H9 (cell line): Measurements from ENCODE around the gene KRR1. TPM values are rescaled to one million over a fixed set of nuclear protein-coding genes. Genes with fewer than 3 reads are reported as not detected.
"Not testable (repeated sequence)": the region's sequence is repeated elsewhere in the genome, so short reads cannot be mapped to it uniquely, and the experiment has no call there.

Experiments
- DNase-seq: peaks from one replicate; pipeline ENCODE4 v3.0.0-alpha.2; 2017
- H2AFZ ChIP-seq: one replicate; pipeline ENCODE4 v1.6.1; 2013; ENCODE audit warnings: mild to moderate bottlenecking, low read length, control low read depth, moderate library complexity
- H2AK5ac ChIP-seq: 2 replicates; pipeline ENCODE4 v1.6.1; 2013; ENCODE audit warnings: low read length, control low read depth, mixed read lengths; ENCODE audit not compliant: insufficient read length
- H2BK120ac ChIP-seq: one replicate; pipeline ENCODE4 v1.6.1; 2013; ENCODE audit warnings: low read depth, mild to moderate bottlenecking, low read length, control low read depth, inconsistent platforms; ENCODE audit not compliant: poor library complexity, severe bottlenecking
- H2BK12ac ChIP-seq: 2 replicates; pipeline ENCODE4 v1.6.1; 2013; ENCODE audit warnings: low read length, control low read depth, mixed read lengths, low read depth; ENCODE audit not compliant: insufficient read length
- H2BK15ac ChIP-seq: 2 replicates; pipeline ENCODE4 v1.6.1; 2013; ENCODE audit warnings: low read depth, low read length, control low read depth
- H2BK20ac ChIP-seq: one replicate; pipeline ENCODE4 v1.6.1; 2013; ENCODE audit warnings: low read depth, mild to moderate bottlenecking, low read length, control low read depth, inconsistent platforms; ENCODE audit not compliant: poor library complexity, severe bottlenecking
- H2BK5ac ChIP-seq: 2 replicates; pipeline ENCODE4 v1.6.1; 2013; ENCODE audit warnings: low read length, control low read depth, mixed read lengths; ENCODE audit not compliant: insufficient read length
- H3K14ac ChIP-seq: 2 replicates; pipeline ENCODE4 v1.6.1; 2013; ENCODE audit warnings: low read length, control low read depth; ENCODE audit not compliant: insufficient read depth
- H3K18ac ChIP-seq: 2 replicates; pipeline ENCODE4 v1.6.1; 2013; ENCODE audit warnings: low read depth, mild to moderate bottlenecking, mixed read lengths, low read length, control low read depth; ENCODE audit not compliant: insufficient read length
- H3K23ac ChIP-seq: 2 replicates; pipeline ENCODE4 v1.6.1; 2013; ENCODE audit warnings: low read length, control low read depth, mixed read lengths, low read depth; ENCODE audit not compliant: insufficient read length
- H3K23me2 ChIP-seq: 2 replicates; pipeline ENCODE4 v1.6.1; 2013; ENCODE audit warnings: low read depth, mild to moderate bottlenecking, mixed read lengths, low read length, control low read depth; ENCODE audit not compliant: insufficient read length, poor library complexity, severe bottlenecking
- H3K27ac ChIP-seq: 2 replicates; pipeline ENCODE4 v1.5.1; 2013; ENCODE audit warnings: low read length, control low read depth, mixed read lengths, low read depth; ENCODE audit not compliant: insufficient read length
- H3K27me3 ChIP-seq: 2 replicates; pipeline ENCODE4 v1.6.1; 2013; ENCODE audit warnings: low read length, control low read depth, inconsistent platforms; ENCODE audit not compliant: insufficient read depth
- H3K4ac ChIP-seq: 2 replicates; pipeline ENCODE4 v1.6.1; 2013; ENCODE audit warnings: low read depth, mild to moderate bottlenecking, control low read depth, inconsistent platforms, low read length, moderate library complexity
- H3K4me1 ChIP-seq: 2 replicates; pipeline ENCODE4 v1.6.1; 2013; ENCODE audit warnings: low read length, control low read depth, inconsistent platforms; ENCODE audit not compliant: insufficient read depth
- H3K4me2 ChIP-seq: 2 replicates; pipeline ENCODE4 v1.6.1; 2013; ENCODE audit warnings: low read length, control low read depth, mixed read lengths; ENCODE audit not compliant: insufficient read length, insufficient read depth
- H3K56ac ChIP-seq: 2 replicates; pipeline ENCODE4 v1.6.1; 2013; ENCODE audit warnings: low read depth, mild to moderate bottlenecking, mixed read lengths, low read length, control low read depth; ENCODE audit not compliant: insufficient read length
- H3K79me1 ChIP-seq: 2 replicates; pipeline ENCODE4 v1.6.1; 2013; ENCODE audit warnings: low read depth, mild to moderate bottlenecking, moderate library complexity, low read length, control low read depth, inconsistent platforms; ENCODE audit not compliant: insufficient read depth, poor library complexity, severe bottlenecking
- H3K79me2 ChIP-seq: 2 replicates; pipeline ENCODE4 v1.6.1; 2013; ENCODE audit warnings: low read length, control low read depth, inconsistent platforms; ENCODE audit not compliant: insufficient read depth
- H3K9ac ChIP-seq: 2 replicates; pipeline ENCODE4 v1.6.1; 2013; ENCODE audit warnings: low read length, control low read depth, mixed read lengths; ENCODE audit not compliant: insufficient read length; ENCODE audit errors: extremely low read depth
- H3K9me3 ChIP-seq: one replicate; pipeline ENCODE4 v1.6.1; 2013; ENCODE audit warnings: low read depth, low read length, inconsistent platforms; ENCODE audit not compliant: control insufficient read depth
- H3T11ph ChIP-seq: one replicate; pipeline ENCODE4 v1.6.1; 2013; ENCODE audit warnings: mild to moderate bottlenecking, low read length, control low read depth, inconsistent platforms
- H4K20me1 ChIP-seq: one replicate; pipeline ENCODE4 v1.6.1; 2013; ENCODE audit not compliant: control insufficient read depth, insufficient read length, insufficient read depth
- H4K5ac ChIP-seq: 2 replicates; pipeline ENCODE4 v1.6.1; 2013; ENCODE audit warnings: low read depth, mild to moderate bottlenecking, mixed read lengths, low read length, control low read depth; ENCODE audit not compliant: insufficient read length
- H4K8ac ChIP-seq: replicated peaks from 2 replicates; pipeline ENCODE4 v1.6.1; 2013; ENCODE audit warnings: low read length, control low read depth, mixed read lengths, low read depth; ENCODE audit not compliant: insufficient read length
- H4K91ac ChIP-seq: 2 replicates; pipeline ENCODE4 v1.6.1; 2013; ENCODE audit warnings: low read depth, mild to moderate bottlenecking, moderate library complexity, mixed read lengths, low read length, control low read depth; ENCODE audit not compliant: insufficient read length
- H3K27ac Mint-ChIP-seq, 3 experiments: 2 replicates in 2 of 3; 3 replicates in 1 of 3; pipeline ENCODE4 v1.8.0; 2020 to 2021; ENCODE audit warnings: mixed read lengths in 3 of 3, mild to moderate bottlenecking in 1 of 3, moderate library complexity in 1 of 3
- H3K27me3 Mint-ChIP-seq: 2 replicates; pipeline ENCODE4 v1.8.0; 2021; ENCODE audit warnings: low read depth, mild to moderate bottlenecking, moderate library complexity, mixed read lengths
- H3K36me3 Mint-ChIP-seq, 3 experiments: 2 replicates in 2 of 3; 3 replicates in 1 of 3; pipeline ENCODE4 v1.8.0; 2020 to 2021; ENCODE audit warnings: low read depth in 3 of 3, mixed read lengths in 3 of 3; ENCODE audit not compliant: insufficient read depth in 1 of 3
- H3K4me1 Mint-ChIP-seq, 2 experiments: 2 replicates each; pipeline ENCODE4 v1.8.0; 2020; ENCODE audit warnings: mixed read lengths in 2 of 2
- H3K4me3 Mint-ChIP-seq, 2 experiments: 2 replicates in 1 of 2; 3 replicates in 1 of 2; pipeline ENCODE4 v1.8.0; 2020 to 2021; ENCODE audit warnings: mild to moderate bottlenecking in 2 of 2, mixed read lengths in 2 of 2, moderate library complexity in 1 of 2
- H3K9me3 Mint-ChIP-seq, 2 experiments: 2 replicates in 1 of 2; 3 replicates in 1 of 2; pipeline ENCODE4 v1.8.0; 2020; ENCODE audit warnings: mild to moderate bottlenecking in 2 of 2, mixed read lengths in 2 of 2, moderate library complexity in 1 of 2
- CTCF ChIP-seq: fragments of 200-600 bp; sonication (generic); conservative IDR thresholded peaks from 3 replicates; pipeline ENCODE4 v1.8.0; 2021; ENCODE audit warnings: antibody characterized with exemption, mild to moderate bottlenecking
- WGBS: extraction: QIAGEN DNeasy Blood & Tissue Kit; methylation state at CpG from one replicate; pipeline ENCODE4 v1.1.7; 2013; ENCODE audit warnings: missing lambda C conversion rate, low lambda C conversion rate, mixed read lengths; ENCODE audit not compliant: insufficient read length; ENCODE audit errors: extremely low coverage; 5-methylcytosine and 5-hydroxymethylcytosine counted together
- total RNA-seq: library from RNA; stranded (reverse); gene quantifications from 2 replicates; pipeline ENCODE4 v1.2.1, GENCODE V29; 2021

The KRR1 gene
- total RNA-seq, 1 experiment from 2014 or later, result 88.9 TPM

- Histone ChIP-seq H3K9me3 (no peaks in the 10 kb centered on the region), H2BK5ac (no peak overlapping the region), H2BK120ac (no peak overlapping the region), H4K20me1 (no peaks in the 10 kb centered on the region), H3K27me3 (no peaks in the 10 kb centered on the region), H2AK5ac (no peak overlapping the region), H2BK15ac (no peak overlapping the region), H3K79me1 (no peaks in the 10 kb centered on the region), H3K14ac (no peak overlapping the region), H4K91ac (no peak overlapping the region), H3K4ac (no peak overlapping the region), H3K56ac (no peak overlapping the region), H3K18ac (no peak overlapping the region), H3T11ph (no peak overlapping the region), H3K79me2 (no peaks in the 10 kb centered on the region), H3K9ac (no peak overlapping the region), H3K27ac (no peak overlapping the region), H2BK12ac (no peak overlapping the region), H2AFZ (no peak overlapping the region), H3K4me1 (no peaks in the 10 kb centered on the region), H3K4me2 (no peak overlapping the region), H2BK20ac (no peak overlapping the region), H4K5ac (no peak overlapping the region), H3K23me2 (no peaks in the 10 kb centered on the region), H4K8ac (no peak overlapping the region), H3K23ac (no peak overlapping the region)
- no peaks in the 10 kb centered on the region for H3K27me3 Mint-ChIP-seq
- H3K9me3 Mint-ChIP-seq, result peaks cover 2 to 6% of the 10 kb centered on the region in 2 experiments; a peak in 3 of 5 replicates
- TF ChIP-seq CTCF, result peak; percentile 46; the same call in 1 of the 3 replicates
- H3K4me1 Mint-ChIP-seq, result peaks cover 11 to 27% of the 10 kb centered on the region in 2 experiments
- no peak overlapping the region for H3K27ac Mint-ChIP-seq
- DNase-seq, result no peak
- WGBS, result no CpG with 5 or more reads among the region's 1 CpG
- peaks cover 0 to 5% (median 1%) of the 10 kb centered on the region in 3 experiments; a peak in 3 of 7 replicates for H3K36me3 Mint-ChIP-seq
- no peak overlapping the region for H3K4me3 Mint-ChIP-seq
These were observed 13.9 kb upstream of the KRR1 start for GRCh38 chr12:75525263-75525662.

GRCh38 chr12:75522124-75522523, 10.7 kb upstream of the KRR1 start:
- H3K4me1 Mint-ChIP-seq, result peaks cover 11 to 20% of the 10 kb centered on the region in 2 experiments
- H3T11ph ChIP-seq, H4K5ac ChIP-seq, H2BK12ac ChIP-seq, H3K27me3 Mint-ChIP-seq, H3K4me2 ChIP-seq, H2BK20ac ChIP-seq, H2BK5ac ChIP-seq, DNase-seq, H3K36me3 Mint-ChIP-seq, H3K4me3 Mint-ChIP-seq, H4K8ac ChIP-seq, H3K14ac ChIP-seq, H2BK120ac ChIP-seq, H3K18ac ChIP-seq, H3K23me2 ChIP-seq, H3K4me1 ChIP-seq, H3K9me3 ChIP-seq, H3K79me1 ChIP-seq, H3K79me2 ChIP-seq, H3K23ac ChIP-seq, H3K27ac ChIP-seq, H3K27ac Mint-ChIP-seq, H3K56ac ChIP-seq, H2AK5ac ChIP-seq, H2AFZ ChIP-seq, H3K27me3 ChIP-seq, H3K4ac ChIP-seq, H4K91ac ChIP-seq, H2BK15ac ChIP-seq, H4K20me1 ChIP-seq, H3K9ac ChIP-seq, H3K9me3 Mint-ChIP-seq: not testable (repeated sequence)
- no CpG with 5 or more reads among the region's 5 CpGs for WGBS
